Activated CD4-positive, CD25-positive, alpha-beta regulatory T cell treated with anti-CD3 and anti-CD28 coated beads, Interleukin-2, amount 50 U/mL, for 24 hours (primary cell): ENCODE results near the gene IFNA21.
A peak's percentile ranks its signal among the peaks of the same experiment; 100 is the strongest.
"Not testable (repeated sequence)": the region's sequence is repeated elsewhere in the genome, so short reads cannot be mapped to it uniquely, and the experiment has no call there.

Source experiments
- ATAC-seq, 2 donors: fragments of 150-1000 bp; cut with Tn5 transposase; one replicate each; pipeline ENCODE4 v1.10.0; 2021; ENCODE audit warnings: mild to moderate bottlenecking in 1 of 2, moderate library complexity in 1 of 2

The IFNA21 gene

DNA sequence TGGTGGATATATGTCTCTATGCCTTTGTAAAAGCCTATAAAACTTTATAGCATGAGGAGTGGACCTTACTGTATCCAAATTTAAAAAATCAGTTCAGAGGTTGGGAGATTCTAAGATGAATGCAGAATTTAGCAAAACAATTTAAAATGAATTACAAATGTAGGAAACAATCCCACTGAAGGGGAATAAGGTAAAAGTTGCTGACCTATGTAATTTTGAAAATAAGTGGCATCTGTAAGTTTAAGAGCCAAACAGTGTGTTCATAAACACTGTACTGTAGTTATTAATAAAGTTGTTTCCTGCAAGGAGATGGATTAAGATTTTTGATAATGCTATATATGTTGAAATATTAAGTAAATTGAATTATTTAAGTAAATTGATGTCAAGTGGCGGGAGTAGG is 29.4 kb downstream of the IFNA21 start:
- no peak for ATAC-seq

DNA sequence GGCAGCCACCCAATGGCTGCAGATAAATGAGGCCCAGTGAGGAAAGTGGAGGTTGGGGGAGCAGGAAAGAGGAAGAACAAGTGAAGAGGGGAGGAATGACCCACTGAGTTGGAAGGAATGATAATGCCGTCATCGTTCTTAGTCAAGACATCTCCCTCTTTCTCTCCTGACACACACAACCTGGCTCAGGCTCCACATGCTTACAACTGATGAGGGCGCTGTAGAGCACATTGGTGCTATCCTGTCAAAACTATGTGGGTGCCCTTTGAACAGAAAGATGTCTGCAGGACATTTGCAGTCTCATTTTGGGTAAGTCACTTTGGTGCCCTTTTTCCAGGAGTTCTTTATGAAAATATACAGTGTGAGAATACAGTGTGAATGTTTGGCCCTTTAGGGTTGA is 30.7 kb downstream of the IFNA21 start:
- ATAC-seq: no peak

DNA sequence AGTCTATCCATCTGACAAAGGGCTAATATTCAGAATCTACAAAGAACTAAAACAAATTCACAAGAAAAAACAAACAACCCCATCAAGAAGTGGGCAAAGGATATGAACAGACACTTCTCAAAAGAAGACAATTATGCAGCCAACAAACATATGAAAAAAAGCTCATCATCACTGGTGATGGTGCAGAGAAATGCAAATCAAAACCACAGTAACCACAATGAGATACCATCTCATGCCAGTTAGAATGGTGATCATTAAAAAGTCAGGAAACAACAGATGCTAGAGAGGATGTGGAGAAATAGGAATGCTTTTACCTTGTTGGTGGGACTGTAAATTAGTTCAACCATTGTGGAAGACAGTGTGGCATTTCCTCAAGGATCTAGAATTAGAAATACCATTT is 38.3 kb downstream of the IFNA21 start:
- ATAC-seq: not testable (repeated sequence)

DNA sequence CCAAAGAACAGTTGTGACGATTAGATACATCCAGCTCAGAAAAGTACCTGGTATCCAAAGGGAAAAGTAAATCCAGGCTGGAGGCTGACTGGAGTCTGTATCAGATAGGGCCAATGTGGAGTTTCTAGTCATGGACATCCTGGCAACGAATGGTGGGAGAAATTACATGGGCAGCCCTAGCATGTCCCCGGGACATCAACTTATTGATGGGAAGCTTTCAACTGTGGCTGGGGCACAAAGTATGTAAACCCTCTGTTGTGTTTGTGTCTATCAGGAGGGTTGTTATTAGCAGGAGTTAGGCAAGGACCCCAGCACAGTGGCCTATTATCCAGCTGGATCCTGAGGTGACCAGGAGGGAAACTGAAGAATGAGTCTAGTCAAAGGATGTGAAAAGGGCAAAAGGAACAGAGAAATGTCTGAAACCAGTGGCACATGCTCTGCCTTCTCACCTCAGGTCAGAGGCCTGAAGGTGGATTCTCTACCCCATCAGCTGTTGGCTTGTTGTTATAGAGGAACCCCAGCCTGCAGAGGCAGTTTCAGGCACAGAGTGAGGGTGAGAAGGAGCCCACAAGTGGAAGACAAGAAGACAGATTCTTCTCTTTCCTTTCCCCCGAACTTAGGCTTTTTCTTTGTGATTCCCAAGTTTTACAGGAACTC is 44.7 kb downstream of the IFNA21 start:
- peak in 1 of 2 donors; percentile 24 for ATAC-seq

DNA sequence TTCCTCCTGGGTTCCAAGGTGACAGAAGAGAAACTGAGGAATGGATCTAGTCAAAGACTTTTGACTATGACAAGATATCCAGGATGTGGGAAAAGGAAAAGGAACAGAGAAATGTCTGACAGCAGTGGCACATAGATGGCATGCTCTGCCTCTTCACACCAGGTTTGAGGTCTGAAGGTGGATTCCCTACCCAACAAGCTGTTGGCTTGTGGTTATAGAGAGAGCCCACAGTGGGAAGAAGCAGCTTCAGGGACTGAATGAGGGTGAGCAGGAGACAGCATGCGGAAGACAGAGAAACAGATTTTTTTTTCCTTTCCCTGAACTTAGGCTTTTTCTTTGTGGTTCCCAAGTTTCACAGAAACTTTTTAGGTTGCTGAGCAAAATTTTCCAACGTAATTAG is 45.4 kb downstream of the IFNA21 start:
- ATAC-seq: no peak

DNA sequence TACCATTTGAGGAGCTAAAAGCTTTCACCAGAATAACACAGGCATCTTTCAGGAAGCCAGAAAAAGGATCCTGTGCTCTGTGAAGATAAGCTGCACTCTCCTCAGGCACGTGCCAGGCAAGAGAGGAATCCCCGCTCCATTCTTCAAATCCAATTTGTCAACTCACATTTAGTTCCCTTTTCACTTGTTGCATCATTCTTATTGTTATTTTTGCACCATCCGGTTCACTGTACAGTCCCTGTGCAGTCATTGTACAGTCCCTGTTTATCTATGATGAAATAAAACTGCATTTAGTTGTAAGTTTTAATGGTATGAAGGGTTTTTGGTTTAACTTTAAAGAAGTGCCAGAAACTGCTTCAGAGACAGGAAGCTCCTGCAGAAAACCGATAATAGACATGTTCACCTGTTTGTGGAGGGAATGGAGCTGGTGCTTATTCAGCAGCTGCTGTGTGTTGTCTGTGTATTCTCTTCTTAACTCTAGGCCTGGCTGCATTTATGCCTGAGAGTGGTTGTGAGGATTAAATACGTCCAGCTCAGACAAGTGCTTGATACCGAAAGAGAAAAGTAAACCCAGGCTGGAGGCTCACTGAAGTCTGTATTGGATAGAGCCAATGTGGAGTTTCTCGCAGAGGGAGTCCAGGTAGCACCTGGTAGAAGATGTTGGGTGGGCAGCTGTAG is 47.2 kb downstream of the IFNA21 start:
- ATAC-seq: no peak
